ENCODE measurements around the gene SLC14A1.

The SLC14A1 gene

DNA sequence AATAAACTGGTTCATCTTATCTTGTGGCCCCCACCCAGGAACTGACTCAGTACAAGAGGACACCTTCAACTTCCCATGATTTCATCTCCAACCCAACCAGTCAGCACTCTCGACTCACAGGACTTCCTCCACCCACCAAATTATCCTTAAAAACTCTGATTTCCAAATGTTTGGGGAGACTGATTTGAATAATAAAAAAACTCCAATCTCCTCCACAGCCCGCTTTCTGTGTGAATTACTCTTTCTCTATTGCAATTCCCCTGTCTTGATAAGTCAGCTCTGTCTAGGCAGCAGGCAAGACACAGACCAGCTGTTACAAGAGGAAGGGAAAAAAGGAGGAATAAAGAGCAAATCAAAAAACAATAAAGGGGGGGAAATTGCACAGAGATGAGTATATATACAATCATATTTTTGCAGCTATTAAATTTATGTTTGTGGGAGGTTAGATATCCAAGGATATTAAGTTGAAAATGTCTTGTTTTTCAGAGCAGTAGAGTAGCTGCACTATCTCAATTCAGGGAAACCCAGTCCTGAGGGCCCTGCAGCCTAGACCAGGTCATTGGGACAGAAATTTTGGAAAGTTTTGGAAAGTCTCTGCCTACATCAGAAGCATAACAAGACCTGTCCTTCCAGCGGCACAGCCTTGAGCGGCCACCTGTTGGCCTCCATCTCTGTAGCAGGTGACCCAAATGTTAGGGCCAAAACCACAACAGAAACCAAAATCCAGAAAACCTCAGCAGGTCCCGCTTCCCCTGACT, 68.7 kb downstream of the SLC14A1 start:
- Histone ChIP-seq H3K36me3 (no peaks in the 10 kb centered on the region), H3K27ac (no peak overlapping the region), H3K9ac (no peak overlapping the region), H3K4me1 (peaks cover 0 to 17% (median 4%) of the 10 kb centered on the region in 10 experiments; a peak in 7 of 20 replicates), H3K9me3 (replicated peaks in 1 of 11) (peaks cover 0 to 5% (median under 1%) of the 10 kb centered on the region in 11 experiments; a peak in 6 of 22 replicates), H3K4me2 (peak overlapping the region in 5 of 11 experiments; percentile 2 to 51 (median 5); a peak in 5 of 22 replicates), H3K4me3 (no peak overlapping the region), H4K20me1 (no peaks in the 10 kb centered on the region), H3K27me3 (no peaks in the 10 kb centered on the region)
- no peak for TF ChIP-seq Cebpa-rat (IDR thresholded peaks at IDR 0.05)

DNA sequence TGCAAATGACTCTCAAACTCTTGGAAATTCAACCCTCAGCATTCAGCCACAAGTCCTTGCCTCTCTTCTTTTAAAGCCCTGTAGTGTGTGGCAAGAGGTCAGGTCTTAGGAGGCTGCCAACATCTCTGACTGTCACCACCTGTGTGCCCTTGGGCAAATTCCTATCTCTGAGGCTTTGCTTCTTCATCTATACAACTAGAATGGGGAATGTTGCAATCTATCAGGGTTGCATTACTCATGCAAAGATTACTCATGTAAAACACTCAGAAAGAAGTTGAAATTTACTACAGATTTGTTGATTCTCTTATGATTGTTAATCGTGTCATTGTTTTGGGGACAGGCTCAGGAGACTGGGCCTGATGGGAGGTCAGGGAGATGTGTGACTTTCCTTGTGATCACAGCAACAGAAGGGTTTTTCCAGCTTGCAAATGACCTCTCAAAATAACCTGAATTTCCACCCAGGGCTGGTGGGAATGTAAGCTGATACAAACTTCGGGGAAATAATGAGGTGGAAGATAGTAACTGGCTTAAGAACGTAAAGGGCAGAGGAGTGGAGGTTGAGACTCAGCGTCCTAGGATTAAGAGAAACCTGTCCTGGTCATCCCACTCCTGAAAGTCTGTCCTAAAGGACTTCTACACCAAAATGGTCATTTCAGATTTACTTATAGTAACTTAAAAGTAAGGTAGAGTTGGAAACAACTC, 69.4 kb downstream of the SLC14A1 start:
- H3K4me1 ChIP-seq, result peaks cover 0 to 17% (median 4%) of the 10 kb centered on the region in 10 experiments; a peak in 7 of 20 replicates
- H3K4me3 ChIP-seq, result no peak overlapping the region
- peak overlapping the region in 5 of 11 experiments; percentile 2 to 51 (median 34); a peak in 6 of 22 replicates for H3K4me2 ChIP-seq

DNA sequence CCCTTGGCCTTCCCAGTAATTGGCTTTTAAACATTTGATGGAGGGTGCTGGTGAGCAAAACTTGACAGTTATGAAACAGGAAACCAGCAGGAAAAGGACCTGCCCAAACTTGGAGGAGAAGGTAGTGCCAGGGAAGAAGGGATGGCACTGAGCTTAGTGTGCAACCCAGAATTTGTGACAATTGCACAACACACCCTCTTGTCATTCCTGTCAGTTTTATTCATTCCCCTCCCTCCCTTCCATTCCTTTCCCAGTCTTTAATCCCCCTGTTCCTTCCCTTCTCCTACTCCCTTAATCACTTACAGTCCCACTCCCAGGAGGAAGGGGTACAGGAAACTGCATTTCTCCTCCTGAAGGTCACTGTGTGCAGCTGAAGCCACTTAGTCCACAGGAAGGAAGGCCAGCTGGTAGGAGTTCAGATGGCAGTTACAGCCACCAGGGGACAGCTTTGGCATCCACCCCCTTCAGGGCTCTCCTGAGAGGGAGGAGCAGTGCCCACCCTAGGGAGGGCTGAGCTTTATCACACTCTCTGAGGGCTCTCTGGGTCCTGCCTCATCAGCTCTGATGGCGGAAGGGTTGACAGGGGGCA, 77.5 kb downstream of the SLC14A1 start:
- H3K9ac ChIP-seq, result no peak overlapping the region
- no peak for TF ChIP-seq Cebpa-rat (IDR thresholded peaks at IDR 0.05)
- H3K4me2 ChIP-seq, result peak overlapping the region in 10 of 11 experiments; percentile 4 to 60 (median 39); a peak in 17 of 22 replicates

More for the DNA sequence above, 69.4 kb downstream of the SLC14A1 start:
- Histone ChIP-seq H3K27ac (no peak overlapping the region), H4K20me1 (no peaks in the 10 kb centered on the region), H3K9ac (no peak overlapping the region), H3K27me3 (no peaks in the 10 kb centered on the region), H3K9me3 (replicated peaks in 1 of 11) (peaks cover 0 to 5% (median under 1%) of the 10 kb centered on the region in 11 experiments; a peak in 6 of 22 replicates), H3K36me3 (no peaks in the 10 kb centered on the region)
- peak in 4 of 11 experiments; percentile 7 to 34 (median 12); a peak in 1 of 22 replicates for TF ChIP-seq Cebpa-rat (IDR thresholded peaks at IDR 0.05)

More for the DNA sequence above, 77.5 kb downstream of the SLC14A1 start:
- Histone ChIP-seq H3K27ac (no peak overlapping the region), H3K27me3 (no peaks in the 10 kb centered on the region), H3K4me3 (no peak overlapping the region), H3K4me1 (peaks cover 6 to 13% (median 11%) of the 10 kb centered on the region in 10 experiments; a peak in 16 of 20 replicates), H3K9me3 (replicated peaks in 1 of 11) (peaks cover 60 to 72% (median 67%) of the 10 kb centered on the region in 11 experiments), H4K20me1 (no peaks in the 10 kb centered on the region), H3K36me3 (no peaks in the 10 kb centered on the region; a peak in 2 of 22 replicates)

Data from BLaER1 treated with 17β-estradiol and CSF1 and Interleukin-3, amounts not matched to agents 10 nM and 100 nM (cell line).